GM13976 (cell line): ENCODE data around the gene LYRM4.

Source experiments
- DNase-seq: peaks from one replicate; pipeline ENCODE4 v3.0.0; 2012; ENCODE audit warnings: low spot score
- CTCF ChIP-seq: IDR thresholded peaks from 2 replicates; pipeline ENCODE4 v1.5.1; 2012; ENCODE audit warnings: borderline replicate concordance, mild to moderate bottlenecking; ENCODE audit not compliant: insufficient read depth; ENCODE audit errors: extremely low read depth, missing control alignments, control extremely low read depth
- in situ Hi-C: fragments of 300-500 bp; cut with MboI; formaldehyde crosslinking; loops from one replicate; pipeline ENCODE4 v1.12.0; 2022; ENCODE audit warnings: low sequenced_read_pairs, mixed read lengths, inconsistent platforms; ENCODE audit not compliant: unreplicated experiment

The LYRM4 gene

GRCh38 chr6:5079692-5080091 is 181.1 kb downstream of the LYRM4 start:
- TF ChIP-seq CTCF: no peak
- DNase-seq: no peak
- in situ Hi-C loops: no loop called here

- DNase-seq: peak; percentile 62
These were observed 182.6 kb downstream of the LYRM4 start for GRCh38 chr6:5078121-5078669.

GRCh38 chr6:5076931-5077330 is 183.8 kb downstream of the LYRM4 start:
- no peak for DNase-seq
- in situ Hi-C loops: no loop called here
- TF ChIP-seq CTCF: no peak

More at GRCh38 chr6:5078121-5078669, 182.6 kb downstream of the LYRM4 start:
- peak; percentile 20 for TF ChIP-seq CTCF
- in situ Hi-C loops: no loop called here

- in situ Hi-C loops: no loop called here
- no peak for DNase-seq
- no peak for TF ChIP-seq CTCF
These were observed 186.8 kb downstream of the LYRM4 start for GRCh38 chr6:5073992-5074391.

- no peak for TF ChIP-seq CTCF
- no peak for DNase-seq
- in situ Hi-C loops: no loop called here
These were observed 188.3 kb downstream of the LYRM4 start for GRCh38 chr6:5072440-5072839.

GRCh38 chr6:5071216-5071615 is 189.5 kb downstream of the LYRM4 start:
- no peak for DNase-seq
- no peak for TF ChIP-seq CTCF
- in situ Hi-C loops: no loop called here
